Ascending aorta (tissue), 2 donors: ENCODE measurements around the gene VPS8. TPM values are rescaled to one million over a fixed set of nuclear protein-coding genes. Genes with fewer than 3 reads are reported as not detected.
"Not testable (repeated sequence)": the region's sequence is repeated elsewhere in the genome, so short reads cannot be mapped to it uniquely, and the experiment has no call there.

Experiments
- DNase-seq, 2 donors: peaks; one replicate each; pipeline ENCODE4 v3.0.0-alpha.2; 2019; ENCODE audit warnings: low spot score in 2 of 2
- H3K27ac ChIP-seq, 2 donors: fragments of 200-600 bp; sonication (generic); one replicate each; pipeline ENCODE4 v1.5.1; 2016 to 2017; ENCODE audit warnings: mild to moderate bottlenecking in 1 of 2
- H3K27me3 ChIP-seq: fragments of 200-600 bp; sonication (generic); one replicate; pipeline ENCODE4 v1.5.1; 2017
- H3K36me3 ChIP-seq, 2 donors: fragments of 200-600 bp; sonication (generic); one replicate each; pipeline ENCODE4 v1.5.1; 2016
- H3K4me1 ChIP-seq, 2 donors: fragments of 200-600 bp; sonication (generic); one replicate each; pipeline ENCODE4 v1.5.1; 2016 to 2017; ENCODE audit warnings: mild to moderate bottlenecking in 1 of 2
- H3K4me3 ChIP-seq, 2 donors: fragments of 200-600 bp; sonication (generic); one replicate each; pipeline ENCODE4 v1.5.1; 2016 to 2017; ENCODE audit warnings: mild to moderate bottlenecking in 1 of 2
- H3K9me3 ChIP-seq, 2 donors: fragments of 200-600 bp; sonication (generic); one replicate each; pipeline ENCODE4 v1.5.1; 2016
- intact Hi-C: fragments of 100-400 bp; cut with DNase I; formaldehyde crosslinking; loops from one replicate; pipeline ENCODE4 v1.15.1; 2023
- total RNA-seq: library from RNA; depleted of rRNA; stranded (reverse); fragments of >200 nt; gene quantifications from one replicate; pipeline ENCODE4 v1.1.0, GENCODE V29; 2016
- TF ChIP-seq, protein P1 (sequence below), 3 experiments: fragments of 200-600 bp in 2 of 3; fragments of 450-650 bp in 1 of 3; sonication (generic) in 2 of 3; IDR thresholded peaks; one replicate each; pipeline ENCODE4 v1.5.1; 2016 to 2019; ENCODE audit warnings: antibody characterized with exemption in 3 of 3, mild to moderate bottlenecking in 1 of 3, moderate library complexity in 1 of 3

Gene VPS8
- total RNA-seq, 1 donor from 2014 or later = 24.9 TPM

DNA sequence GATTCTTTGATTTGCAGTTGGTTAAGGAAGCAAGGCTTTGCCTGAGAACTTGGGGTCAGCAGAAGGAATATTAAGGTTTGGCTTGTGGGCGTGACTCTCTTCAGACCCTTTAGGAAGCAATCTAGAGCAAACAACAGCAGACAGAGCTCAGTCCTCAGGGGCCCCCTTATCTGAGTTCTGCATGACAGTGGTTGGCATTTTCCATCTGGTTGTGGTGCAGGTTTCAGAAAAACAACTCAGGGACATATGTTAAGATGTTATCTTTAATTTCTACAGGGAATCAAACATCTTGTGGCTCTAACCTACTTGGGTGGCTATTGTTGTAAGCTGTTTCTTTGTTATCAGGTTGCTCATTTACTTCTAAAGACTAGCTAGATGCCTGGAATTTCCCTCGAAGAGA is 141.4 kb downstream of the VPS8 start:
- Histone ChIP-seq H3K27me3 (no peaks in the 10 kb centered on the region), H3K36me3 (peaks cover 5 to 12% of the 10 kb centered on the region in 2 donors), H3K27ac (no peak overlapping the region), H3K4me3 (no peak overlapping the region), H3K9me3 (no peaks in the 10 kb centered on the region), H3K4me1 (no peaks in the 10 kb centered on the region)
- TF ChIP-seq, protein P1, sequence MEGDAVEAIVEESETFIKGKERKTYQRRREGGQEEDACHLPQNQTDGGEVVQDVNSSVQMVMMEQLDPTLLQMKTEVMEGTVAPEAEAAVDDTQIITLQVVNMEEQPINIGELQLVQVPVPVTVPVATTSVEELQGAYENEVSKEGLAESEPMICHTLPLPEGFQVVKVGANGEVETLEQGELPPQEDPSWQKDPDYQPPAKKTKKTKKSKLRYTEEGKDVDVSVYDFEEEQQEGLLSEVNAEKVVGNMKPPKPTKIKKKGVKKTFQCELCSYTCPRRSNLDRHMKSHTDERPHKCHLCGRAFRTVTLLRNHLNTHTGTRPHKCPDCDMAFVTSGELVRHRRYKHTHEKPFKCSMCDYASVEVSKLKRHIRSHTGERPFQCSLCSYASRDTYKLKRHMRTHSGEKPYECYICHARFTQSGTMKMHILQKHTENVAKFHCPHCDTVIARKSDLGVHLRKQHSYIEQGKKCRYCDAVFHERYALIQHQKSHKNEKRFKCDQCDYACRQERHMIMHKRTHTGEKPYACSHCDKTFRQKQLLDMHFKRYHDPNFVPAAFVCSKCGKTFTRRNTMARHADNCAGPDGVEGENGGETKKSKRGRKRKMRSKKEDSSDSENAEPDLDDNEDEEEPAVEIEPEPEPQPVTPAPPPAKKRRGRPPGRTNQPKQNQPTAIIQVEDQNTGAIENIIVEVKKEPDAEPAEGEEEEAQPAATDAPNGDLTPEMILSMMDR (IDR thresholded peaks at IDR 0.05) = no peak
- intact Hi-C loops = no loop called here
- DNase-seq = no peak

DNA sequence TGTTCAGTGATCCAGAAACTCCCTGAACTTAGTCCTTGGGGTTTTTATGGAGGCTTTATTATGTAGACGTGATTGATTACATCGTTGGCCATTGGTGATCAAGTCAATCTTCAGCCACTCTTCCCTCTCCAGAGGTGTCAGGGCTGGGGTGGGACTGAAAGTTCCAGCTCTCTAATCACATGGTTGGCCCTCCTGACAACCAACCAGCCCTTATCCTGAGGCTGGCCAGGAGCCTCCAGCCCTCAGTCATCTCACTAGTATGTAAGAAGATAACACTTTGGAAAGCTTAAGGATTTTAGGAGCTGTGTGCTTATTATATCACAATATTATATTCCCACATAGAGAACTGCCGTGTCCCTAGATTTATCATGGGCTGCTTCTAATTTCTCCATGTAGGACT is 142.3 kb downstream of the VPS8 start:
- intact Hi-C loops = no loop called here
- Histone ChIP-seq H3K9me3 (no peaks in the 10 kb centered on the region), H3K36me3 (peaks cover 5 to 12% of the 10 kb centered on the region in 2 donors), H3K4me3 (no peak overlapping the region), H3K27ac (no peak overlapping the region), H3K4me1 (no peaks in the 10 kb centered on the region), H3K27me3 (no peaks in the 10 kb centered on the region)
- DNase-seq = no peak
- TF ChIP-seq, protein P1 (IDR thresholded peaks at IDR 0.05) = no peak

DNA sequence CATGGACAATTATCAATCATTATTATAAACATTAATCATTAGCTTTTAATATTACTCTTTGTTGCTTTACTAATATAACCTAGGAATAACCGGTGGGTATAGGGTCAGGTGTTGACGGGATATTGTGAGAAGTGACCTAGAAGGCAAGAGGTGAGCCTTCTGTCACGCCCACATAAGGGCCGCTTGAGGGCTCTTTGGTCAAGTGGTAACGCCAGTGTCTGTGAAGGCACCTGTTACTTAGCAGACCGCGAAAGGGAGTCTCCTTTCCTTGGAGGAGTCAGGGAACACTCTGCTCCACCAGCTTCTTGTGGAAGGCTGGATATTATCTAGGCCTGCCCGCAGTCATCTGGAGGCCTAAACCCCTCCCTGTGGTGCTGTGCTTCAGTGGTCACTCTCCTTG is 142.9 kb downstream of the VPS8 start:
- H3K27ac ChIP-seq, H3K9me3 ChIP-seq, H3K4me3 ChIP-seq, DNase-seq, intact Hi-C loops, H3K4me1 ChIP-seq, H3K27me3 ChIP-seq: not testable (repeated sequence)
- H3K36me3 ChIP-seq = peaks cover 9 to 12% of the 10 kb centered on the region in 2 donors

DNA sequence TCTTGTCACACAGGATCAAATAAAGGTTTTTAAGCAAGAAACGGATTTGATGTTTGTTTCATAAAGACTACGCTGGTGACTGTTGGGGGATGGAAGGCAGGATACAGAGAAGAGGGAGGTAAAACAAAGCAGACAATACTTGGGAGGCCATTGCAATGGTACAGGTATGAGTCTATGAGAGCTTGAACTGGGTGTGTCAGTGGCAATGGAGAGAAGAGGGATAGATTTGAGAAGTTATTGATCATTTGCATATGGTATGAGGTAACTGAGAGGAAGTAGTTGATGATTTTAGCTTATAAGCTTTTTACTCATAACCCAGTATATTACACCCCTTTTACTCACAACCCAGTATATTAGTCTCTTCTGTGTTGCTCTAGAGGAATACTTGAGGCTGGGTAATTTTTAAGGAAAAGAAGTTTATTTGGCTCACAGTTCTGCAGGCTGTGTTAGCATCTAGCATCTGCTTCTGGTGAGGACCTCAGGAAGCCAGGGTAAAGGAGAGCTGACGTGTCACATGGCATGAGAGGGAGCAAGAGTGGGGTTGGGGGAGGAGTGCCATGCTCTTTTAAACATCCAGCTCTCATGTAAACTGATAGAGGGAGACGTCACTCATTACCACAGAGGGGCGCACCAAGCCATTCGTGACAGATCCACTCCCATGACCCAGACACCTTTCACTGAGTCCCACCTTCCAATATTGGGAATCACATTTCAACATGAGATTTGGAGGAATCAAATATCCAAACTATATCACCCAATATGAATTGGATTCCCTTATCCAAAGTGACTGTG is 153.9 kb downstream of the VPS8 start:
- no peak for DNase-seq
- intact Hi-C loops = no loop called here
- H3K27me3 ChIP-seq = no peaks in the 10 kb centered on the region
- no peaks in the 10 kb centered on the region for H3K9me3 ChIP-seq
- no peak overlapping the region for H3K27ac ChIP-seq
- no peaks in the 10 kb centered on the region for H3K4me1 ChIP-seq
- H3K4me3 ChIP-seq = no peak overlapping the region
- TF ChIP-seq, protein P1 (IDR thresholded peaks at IDR 0.05) = no peak
- H3K36me3 ChIP-seq = peaks cover 0 to 24% of the 10 kb centered on the region in 2 donors

DNA sequence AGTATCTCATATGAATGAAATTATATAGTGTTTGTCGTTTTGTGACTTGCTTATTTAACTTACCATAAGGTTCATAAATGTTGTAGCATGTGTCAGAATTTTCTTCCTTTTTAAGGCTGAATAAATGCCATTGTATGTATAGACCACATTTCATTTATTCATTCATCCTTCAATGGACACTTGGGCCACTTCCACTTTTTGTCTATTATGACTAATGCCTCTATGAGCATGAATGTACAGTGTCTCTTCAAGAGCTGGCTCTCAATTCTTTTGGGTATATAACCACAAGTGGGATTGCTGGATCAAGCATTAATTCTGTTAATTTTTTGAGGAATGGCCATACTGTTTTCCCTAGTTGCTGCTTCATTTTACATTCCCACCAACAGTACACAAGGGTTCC is 156.1 kb downstream of the VPS8 start:
- TF ChIP-seq, protein P1 (IDR thresholded peaks at IDR 0.05) = no peak
- no peak overlapping the region for H3K4me3 ChIP-seq
- peaks cover 15 to 43% of the 10 kb centered on the region in 2 donors for H3K36me3 ChIP-seq
- no peak overlapping the region for H3K27ac ChIP-seq
- H3K9me3 ChIP-seq = no peaks in the 10 kb centered on the region
- no peak for DNase-seq
- H3K27me3 ChIP-seq = no peaks in the 10 kb centered on the region
- intact Hi-C loops = no loop called here
- H3K4me1 ChIP-seq = no peaks in the 10 kb centered on the region

DNA sequence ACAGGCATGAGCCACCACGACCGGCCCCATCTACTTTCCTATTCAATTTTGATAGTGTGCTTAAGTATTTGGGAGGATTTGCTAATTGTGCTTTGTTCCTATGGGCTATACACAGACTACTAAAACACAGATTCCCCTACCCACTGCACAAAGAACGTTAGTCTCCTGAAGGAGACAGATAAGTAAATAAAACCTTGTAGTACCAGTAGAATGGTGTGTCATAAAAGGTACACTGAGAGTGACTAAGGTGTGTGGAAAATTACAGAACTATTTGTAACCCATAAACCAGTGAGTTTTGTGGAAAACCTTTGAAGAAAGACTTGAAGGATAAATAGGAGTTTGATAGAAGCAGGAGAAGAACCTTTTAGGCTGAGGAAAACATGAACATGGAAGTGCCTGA is 158.2 kb downstream of the VPS8 start:
- Histone ChIP-seq H3K27ac (no peak overlapping the region), H3K4me1 (no peaks in the 10 kb centered on the region), H3K4me3 (no peak overlapping the region), H3K9me3 (no peaks in the 10 kb centered on the region), H3K27me3 (no peaks in the 10 kb centered on the region), H3K36me3 (peaks cover 15 to 37% of the 10 kb centered on the region in 2 donors)
- intact Hi-C loops = no loop called here
- no peak for DNase-seq
- TF ChIP-seq, protein P1 (IDR thresholded peaks at IDR 0.05) = no peak
